ENCODE results near the gene SF3B5. TPM values are rescaled to one million over a fixed set of nuclear protein-coding genes. Genes with fewer than 3 reads are reported as not detected.

SF3B5 gene
- total and polyA plus RNA-seq, 2 of the 8 experiments (the other 6 are each of a cell fraction or from before 2014, with no cell fraction given): 195 to 588 TPM

GRCh38 chr6:144086959-144087358, 8.4 kb downstream of the SF3B5 start (continued):
- TF ChIP-seq EP300 (IDR thresholded peaks at IDR 0.05; ENCODE audit: borderline replicate concordance in 1 of 2, low read depth in 2 of 2, low read length in 2 of 2): no peak
